ENCODE results near the gene TMPRSS4.

The TMPRSS4 gene

DNA sequence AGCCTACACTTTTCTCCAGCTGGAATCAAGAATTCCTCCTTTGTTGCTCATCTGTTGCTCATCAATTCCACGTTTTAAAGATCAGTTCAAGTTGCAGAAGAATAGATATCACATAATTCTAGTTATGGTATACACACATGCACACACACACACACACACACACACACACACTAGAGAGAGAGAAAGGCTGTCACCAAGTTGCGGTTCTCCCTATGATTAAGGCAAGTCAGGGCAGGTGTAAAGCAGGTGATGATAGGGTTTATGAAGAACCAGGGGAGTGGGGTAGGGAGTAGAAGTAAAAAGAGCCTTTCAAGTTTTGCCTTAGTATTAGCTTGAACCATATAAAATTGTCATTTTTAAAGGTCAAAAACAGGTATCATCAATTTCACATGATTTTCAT is 31.7 kb upstream of the TMPRSS4 start:
- TF ChIP-seq, protein P1, sequence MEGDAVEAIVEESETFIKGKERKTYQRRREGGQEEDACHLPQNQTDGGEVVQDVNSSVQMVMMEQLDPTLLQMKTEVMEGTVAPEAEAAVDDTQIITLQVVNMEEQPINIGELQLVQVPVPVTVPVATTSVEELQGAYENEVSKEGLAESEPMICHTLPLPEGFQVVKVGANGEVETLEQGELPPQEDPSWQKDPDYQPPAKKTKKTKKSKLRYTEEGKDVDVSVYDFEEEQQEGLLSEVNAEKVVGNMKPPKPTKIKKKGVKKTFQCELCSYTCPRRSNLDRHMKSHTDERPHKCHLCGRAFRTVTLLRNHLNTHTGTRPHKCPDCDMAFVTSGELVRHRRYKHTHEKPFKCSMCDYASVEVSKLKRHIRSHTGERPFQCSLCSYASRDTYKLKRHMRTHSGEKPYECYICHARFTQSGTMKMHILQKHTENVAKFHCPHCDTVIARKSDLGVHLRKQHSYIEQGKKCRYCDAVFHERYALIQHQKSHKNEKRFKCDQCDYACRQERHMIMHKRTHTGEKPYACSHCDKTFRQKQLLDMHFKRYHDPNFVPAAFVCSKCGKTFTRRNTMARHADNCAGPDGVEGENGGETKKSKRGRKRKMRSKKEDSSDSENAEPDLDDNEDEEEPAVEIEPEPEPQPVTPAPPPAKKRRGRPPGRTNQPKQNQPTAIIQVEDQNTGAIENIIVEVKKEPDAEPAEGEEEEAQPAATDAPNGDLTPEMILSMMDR (IDR thresholded peaks at IDR 0.05; ENCODE audit: control extremely low read depth, extremely low read depth, low read depth, missing control alignments), result no peak
- no peak for DNase-seq (ENCODE audit: extremely low spot score)
- CTCF ChIA-PET, result interaction anchor here (0.7 to 4.5 kb wide), 7 partner anchors 8 to 237 kb away, joined by 3 to 28 read pairs (median 3); no protein-coding TSS in a partner anchor
- POLR2A ChIA-PET, result no interaction called here

DNA sequence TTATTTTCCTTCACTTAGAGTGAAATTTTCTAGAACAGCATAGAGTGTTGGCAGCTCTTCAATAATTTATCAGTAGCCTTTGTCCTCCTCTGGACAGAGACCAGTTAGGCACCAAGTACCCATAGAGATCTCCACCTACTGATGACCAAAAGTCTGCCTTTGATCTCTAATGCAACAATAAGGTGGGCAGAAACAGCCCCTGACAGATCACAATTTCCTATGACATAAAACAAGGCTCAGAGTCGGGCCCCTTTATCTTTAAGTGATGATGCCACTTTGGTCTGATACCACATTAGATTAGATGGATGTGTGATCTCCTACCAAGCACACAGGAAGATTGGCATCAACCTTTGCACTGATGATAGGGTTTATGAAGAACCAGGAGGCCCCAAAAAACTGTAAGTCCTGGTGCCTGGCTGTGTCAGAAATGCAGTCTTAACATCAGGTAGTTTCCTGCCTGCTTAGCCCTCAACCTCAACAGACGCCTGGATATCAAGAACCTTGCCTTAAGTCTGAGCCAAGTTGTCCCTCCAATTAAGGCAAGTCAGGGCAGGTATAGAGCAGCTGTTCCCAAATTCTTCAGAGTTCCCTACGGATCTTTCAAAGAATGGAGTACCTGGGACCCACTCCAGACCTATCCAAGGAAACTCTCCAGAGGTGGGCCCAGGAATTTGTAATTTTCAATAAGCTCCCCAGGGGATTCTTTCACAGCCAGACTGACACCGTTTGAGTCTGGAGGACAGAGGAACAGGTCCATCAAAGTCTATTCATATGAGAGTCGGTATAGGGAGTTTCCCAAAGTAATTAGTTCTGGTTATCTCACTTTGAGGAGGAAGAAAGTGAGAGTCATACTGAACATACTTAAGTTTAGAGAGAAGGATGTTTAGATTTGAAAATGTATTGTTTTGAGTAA is 30.6 kb upstream of the TMPRSS4 start:
- DNase-seq (ENCODE audit: extremely low spot score), result peak; percentile 43
- ChIA-PET CTCF (interaction anchor here (0.8 to 4.5 kb wide), 8 partner anchors 9 to 238 kb away, joined by 3 to 28 read pairs (median 4); no protein-coding TSS in a partner anchor), POLR2A (no interaction called here)
- TF ChIP-seq, protein P1 (IDR thresholded peaks at IDR 0.05; ENCODE audit: control extremely low read depth, extremely low read depth, low read depth, missing control alignments), result no peak

DNA sequence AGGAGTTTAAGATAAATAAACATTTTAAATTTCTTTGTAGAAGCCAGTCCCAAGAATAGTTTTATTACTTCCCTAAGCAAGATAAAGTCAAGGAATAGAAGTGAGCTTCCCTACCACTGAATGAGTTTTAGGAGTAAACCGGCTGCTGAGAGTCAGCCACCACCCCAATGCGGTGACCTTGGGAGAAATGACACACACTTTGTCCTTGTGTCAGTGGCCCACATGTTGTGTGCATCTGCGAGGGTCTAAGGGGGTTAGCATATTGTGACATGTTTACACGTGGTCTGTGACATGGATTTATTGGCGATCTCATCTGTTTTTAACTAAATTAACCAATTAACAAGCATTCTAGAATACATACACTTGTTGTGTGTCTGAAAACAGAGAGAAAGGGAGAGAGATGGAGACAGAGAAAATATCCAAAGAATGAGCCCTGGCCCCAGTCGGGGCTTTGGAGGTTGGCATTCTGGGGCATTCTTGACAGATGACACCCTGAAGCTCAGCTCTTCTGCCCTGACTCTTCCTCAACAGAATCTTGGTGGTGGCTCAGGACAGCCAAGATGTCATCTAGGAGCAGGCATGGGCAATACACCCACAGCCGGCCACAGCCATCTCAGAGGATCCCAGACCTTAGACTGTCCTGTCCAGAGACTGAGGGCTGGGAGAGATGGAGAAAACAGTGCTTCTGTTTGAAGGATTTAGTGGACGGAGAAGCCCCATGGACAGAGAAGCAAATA is 29.7 kb upstream of the TMPRSS4 start:
- POLR2A ChIA-PET, result no interaction called here
- no peak for DNase-seq (ENCODE audit: extremely low spot score)
- TF ChIP-seq, protein P1 (IDR thresholded peaks at IDR 0.05; ENCODE audit: control extremely low read depth, extremely low read depth, low read depth, missing control alignments), result no peak
- CTCF ChIA-PET, result interaction anchor here (0.6 to 4.5 kb wide), 10 partner anchors 8 to 239 kb away, joined by 3 to 28 read pairs (median 5); no protein-coding TSS in a partner anchor

GRCh38 chr11:118047749-118048148 is 29.1 kb upstream of the TMPRSS4 start:
- TF ChIP-seq, protein P1 (IDR thresholded peaks at IDR 0.05; ENCODE audit: control extremely low read depth, extremely low read depth, low read depth, missing control alignments), result no peak
- CTCF ChIA-PET, result interaction anchor here (0.6 to 4.5 kb wide), 6 partner anchors 97 to 240 kb away, joined by 3 to 28 read pairs (median 6); no protein-coding TSS in a partner anchor

DNA sequence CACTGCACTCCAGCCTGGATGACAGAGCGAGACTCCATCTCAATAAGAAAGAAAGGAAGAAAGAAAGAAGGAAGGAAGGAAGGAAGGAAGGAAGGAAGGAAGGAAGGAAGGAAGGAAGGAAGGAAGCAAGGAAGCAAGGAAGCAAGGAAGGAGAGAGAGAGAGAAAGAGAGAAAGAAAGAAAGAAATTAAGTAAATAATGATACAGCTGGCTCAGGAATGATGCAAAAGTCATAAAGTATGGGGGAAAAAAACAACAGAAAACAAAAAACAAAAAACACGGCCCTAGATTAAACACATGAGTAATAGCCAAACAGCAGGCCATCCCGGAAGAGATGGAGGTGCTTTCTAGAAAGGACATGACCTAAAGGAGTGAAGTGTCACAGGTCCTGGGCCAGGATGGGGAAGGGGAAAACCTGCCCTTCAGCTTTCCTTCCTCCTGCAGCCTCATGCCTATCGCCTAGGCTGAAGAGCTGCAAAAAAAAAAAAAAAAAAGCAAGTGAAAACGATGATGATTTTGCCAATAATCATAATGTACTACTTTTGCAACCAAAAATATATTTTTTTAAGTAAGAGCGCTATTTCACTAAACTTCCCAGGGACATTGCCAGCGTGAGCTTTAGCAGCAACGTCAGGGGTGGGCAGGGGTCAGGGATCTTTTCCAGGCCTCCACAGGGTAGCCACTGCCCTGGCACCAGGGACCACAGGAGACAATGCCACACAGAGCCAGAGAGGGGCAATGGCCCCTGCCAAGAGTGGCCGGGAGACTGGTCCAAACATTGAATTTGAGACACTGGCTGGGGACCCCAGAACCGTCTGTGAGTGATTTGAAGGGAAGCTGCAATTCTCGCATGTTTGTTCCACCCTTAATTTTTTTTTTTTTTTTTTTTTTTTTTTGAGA is 28.2 kb upstream of the TMPRSS4 start:
- DNase-seq (ENCODE audit: extremely low spot score), result no peak
- ChIA-PET POLR2A (interaction anchor here (0.6 kb wide), 1 partner anchor 234 kb away, joined by 4 read pairs; no protein-coding TSS in a partner anchor), CTCF (interaction anchor here (1.0 to 4.5 kb wide), 6 partner anchors 102 to 623 kb away, joined by 3 to 28 read pairs (median 6); no protein-coding TSS in a partner anchor)
- TF ChIP-seq, protein P1 (IDR thresholded peaks at IDR 0.05; ENCODE audit: control extremely low read depth, extremely low read depth, low read depth, missing control alignments), result no peak

More at GRCh38 chr11:118047749-118048148, 29.1 kb upstream of the TMPRSS4 start:
- DNase-seq (ENCODE audit: extremely low spot score), result no peak
- POLR2A ChIA-PET, result no interaction called here
